RKO (cell line): ENCODE results near the gene MYZAP.
A peak's percentile ranks its signal among the peaks of the same experiment; 100 is the strongest.

Source experiments
- DNase-seq: peaks from one replicate; pipeline ENCODE4 v3.0.0-alpha.2; 2016; ENCODE audit warnings: low spot score

The MYZAP gene

DNA sequence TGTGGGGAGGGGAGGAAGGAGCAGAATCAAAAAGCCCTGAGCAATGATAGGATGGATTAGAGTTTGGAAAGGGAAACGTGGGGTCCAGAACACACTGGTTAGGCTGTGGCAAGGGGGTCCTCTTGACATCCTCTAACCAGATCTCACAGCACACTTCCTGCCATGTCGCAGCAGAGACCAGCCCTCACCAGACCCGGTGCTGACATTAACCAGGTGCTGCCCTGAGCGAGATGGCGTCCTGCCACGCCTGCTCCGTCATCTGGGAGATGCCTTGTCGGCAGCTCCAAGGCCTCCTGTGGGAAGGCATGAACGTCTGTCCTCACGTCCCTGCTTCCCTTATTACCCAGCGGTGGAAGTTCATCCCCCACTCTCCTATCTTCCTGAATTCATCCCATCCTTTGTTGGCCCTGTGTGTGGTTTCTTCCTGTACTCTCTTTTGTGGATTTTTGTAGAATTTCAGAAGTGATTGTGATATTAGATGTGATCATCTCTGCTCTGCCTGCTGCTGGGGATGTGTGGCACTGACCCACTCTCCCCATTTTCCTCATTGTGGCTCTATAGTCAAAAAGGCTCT is 29.4 kb upstream of the MYZAP start:
- DNase-seq, result no peak

DNA sequence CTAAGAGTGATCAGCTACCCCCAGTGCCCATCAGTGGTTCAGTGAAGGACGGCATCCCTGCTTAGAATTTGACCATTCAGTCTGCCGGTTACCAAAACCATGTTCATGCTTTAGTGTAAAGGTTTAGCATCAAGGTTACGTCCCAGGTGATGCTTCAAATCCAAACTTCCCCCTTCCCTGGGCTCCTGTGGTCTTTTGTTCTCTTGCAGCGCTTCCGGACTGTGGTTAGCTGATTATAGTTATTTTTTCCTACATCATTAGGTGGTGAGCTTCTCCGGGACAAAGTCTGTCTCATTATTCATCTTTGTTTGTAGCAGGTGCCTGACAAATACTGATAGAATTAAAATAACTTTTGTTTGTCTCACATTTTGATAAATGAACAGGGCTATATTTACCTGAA is 28.3 kb upstream of the MYZAP start:
- DNase-seq, result no peak

DNA sequence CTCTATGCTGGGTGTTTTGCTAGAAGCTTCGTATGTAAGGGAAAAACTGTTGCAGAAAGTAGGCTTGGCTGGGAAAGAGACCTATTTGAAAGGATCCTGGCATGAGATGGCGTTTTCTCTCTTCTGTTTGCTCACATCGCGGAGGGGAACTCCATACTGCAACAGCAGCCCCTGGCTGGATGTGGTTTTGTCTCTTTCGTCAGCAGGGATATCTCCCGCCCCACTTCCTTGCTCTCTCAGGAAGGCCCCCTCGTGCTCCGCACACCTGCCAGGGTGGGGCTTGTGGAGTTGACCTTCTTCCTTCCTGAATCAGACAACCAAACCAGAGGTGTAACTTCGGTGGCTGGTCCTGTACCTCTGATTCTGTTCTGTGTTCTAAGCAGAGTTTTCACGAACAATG is 26.4 kb upstream of the MYZAP start:
- DNase-seq, result no peak

DNA sequence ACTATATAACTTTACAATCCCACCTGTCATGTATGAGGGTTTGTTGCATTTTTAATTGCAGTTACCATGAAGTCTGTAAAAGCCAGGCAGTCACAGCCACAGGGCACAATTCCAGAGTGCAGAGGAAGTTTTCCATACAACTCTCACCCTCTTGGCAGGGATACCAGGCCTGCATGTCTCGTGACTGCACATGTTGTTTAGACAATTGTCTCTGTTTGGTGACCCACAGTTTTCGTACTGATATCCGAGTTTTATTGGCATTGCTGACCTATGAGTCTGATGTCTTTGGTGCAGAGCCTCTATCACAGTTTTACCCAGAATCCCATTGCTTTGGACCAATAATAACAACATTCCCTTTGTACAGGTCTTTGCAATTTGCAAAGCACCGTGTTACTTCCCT is 24.9 kb upstream of the MYZAP start:
- DNase-seq, result no peak

DNA sequence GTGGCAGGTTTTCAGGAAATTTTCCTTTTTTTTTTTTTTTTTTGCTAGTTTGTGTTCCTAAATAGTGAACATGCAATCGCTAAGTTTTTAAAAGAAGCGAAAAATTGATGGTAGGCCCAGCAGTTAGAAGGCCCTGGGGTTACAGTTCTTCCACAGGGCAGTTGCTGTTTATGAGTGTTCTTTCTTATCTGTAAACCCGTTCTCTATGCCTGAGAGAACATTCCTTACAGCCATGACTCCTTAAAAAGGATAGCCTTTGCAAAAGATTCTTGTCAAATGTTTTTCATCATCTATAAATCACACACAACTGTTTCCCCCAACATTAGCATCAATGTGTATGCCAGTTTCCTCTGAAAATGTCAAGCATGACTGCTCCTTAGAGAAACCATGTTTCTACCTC is 23.8 kb upstream of the MYZAP start:
- DNase-seq, result no peak

DNA sequence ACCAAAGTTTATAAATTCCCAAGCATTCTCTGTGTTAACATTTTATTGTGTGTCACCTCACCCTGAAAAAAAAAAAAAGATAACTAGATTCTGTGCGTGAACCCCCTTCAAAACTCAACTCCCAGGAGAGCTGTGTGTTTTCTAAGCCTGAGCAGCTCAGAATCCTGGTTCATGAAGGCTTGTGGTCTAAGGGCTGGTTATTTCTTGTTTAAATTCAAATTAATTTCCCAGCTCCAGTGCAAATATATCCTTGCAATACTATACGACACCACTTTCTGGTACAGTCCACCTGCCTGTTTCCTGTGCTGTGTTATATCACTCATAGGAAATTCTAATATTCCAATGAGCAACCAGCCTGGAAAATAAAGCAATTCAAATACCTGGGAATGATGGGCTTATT is 23.4 kb upstream of the MYZAP start:
- DNase-seq, result no peak

DNA sequence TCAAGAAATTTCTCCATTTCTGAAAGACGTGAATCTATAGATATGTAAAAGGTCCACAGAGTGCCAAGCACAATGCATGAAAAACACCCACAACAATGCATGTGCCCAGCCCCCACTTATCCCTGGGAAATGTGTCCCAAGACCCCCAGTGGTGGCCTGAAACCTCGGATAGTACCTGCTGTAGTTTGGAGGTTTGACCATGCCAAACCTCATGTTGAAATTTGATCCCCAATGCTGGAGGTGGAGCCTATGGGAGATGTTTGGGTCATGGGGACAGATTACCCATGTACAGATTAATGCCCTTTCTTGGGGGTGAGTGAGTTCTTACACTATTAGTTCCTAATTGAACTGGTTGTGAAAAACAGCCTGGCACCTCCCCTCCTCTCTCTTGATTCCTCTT is 21.4 kb upstream of the MYZAP start:
- DNase-seq, result no peak

DNA sequence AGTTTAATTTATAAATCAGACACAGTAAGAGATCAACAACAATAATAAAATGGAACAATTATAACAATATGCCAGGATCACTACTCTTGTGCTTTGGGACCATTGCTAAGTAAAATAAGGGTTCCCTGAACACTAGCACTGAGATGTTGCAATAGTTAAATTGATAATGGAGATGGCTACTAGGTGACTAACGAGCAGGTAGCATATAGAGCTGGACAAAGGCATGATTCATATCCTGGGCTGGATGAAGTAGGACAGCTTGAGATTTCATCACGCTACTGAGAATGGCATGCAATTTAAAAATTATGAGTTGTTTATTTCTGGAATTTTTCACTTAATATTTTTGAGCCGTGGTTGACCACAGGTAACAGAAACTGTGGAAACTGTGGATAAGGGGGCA is 20.7 kb upstream of the MYZAP start:
- DNase-seq, result peak; percentile 71

DNA sequence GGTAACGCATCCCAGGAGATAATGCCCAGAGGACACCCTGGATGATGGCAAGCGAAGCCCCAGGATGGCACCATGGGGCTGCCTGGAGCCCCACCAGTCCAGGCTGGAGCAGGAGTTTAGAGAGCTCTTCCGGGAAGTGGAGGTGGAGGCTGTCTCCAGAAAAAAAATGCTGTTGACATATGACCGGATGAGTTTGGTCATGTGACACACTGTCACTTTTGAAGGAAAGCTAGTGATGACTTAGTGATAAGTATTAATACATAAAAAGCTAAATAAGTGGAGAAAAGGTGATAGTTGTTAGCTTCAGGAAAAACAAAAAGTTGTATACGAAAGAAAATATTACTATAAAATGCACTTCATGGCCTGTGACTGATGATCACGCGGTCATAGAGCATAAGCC is 20.0 kb upstream of the MYZAP start:
- DNase-seq, result no peak

DNA sequence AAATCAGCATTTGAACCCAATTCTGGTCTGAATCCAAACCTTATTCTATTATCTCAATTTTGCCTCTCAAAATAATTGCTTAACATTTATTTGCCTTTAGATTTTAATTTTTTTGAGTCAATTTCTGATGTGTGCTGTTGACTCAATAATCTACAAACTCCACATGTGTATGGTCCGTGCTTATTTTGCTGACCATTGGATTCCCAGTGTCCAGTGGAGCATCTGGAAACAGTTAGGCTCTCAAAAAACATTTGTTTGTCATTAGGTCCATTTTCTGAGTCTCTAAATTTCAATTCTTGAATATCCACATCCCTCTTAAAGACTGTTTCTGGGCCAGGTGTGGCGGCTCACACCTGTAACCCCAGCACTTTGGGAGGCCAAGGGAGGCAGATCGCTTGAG is 19.2 kb upstream of the MYZAP start:
- DNase-seq, result no peak

DNA sequence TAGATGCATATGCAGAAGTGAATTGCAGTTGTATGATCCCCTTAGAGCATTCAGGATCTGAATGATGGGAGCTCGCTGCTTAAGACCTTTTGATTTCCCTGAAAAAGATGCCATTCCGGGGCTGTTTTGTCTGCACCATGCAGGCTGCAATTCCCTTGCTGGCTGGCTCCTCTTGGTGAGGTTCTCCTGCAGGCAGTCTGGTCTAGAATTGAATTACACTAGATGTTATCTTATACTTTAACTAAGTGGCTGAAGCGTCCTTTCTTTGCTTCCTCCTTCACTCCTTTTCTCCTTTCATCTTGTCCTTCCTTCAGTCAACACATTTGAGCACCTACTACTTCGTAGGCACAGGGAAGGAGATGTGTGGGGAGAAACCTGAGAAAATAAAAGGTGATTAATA is 18.6 kb upstream of the MYZAP start:
- no peak for DNase-seq

DNA sequence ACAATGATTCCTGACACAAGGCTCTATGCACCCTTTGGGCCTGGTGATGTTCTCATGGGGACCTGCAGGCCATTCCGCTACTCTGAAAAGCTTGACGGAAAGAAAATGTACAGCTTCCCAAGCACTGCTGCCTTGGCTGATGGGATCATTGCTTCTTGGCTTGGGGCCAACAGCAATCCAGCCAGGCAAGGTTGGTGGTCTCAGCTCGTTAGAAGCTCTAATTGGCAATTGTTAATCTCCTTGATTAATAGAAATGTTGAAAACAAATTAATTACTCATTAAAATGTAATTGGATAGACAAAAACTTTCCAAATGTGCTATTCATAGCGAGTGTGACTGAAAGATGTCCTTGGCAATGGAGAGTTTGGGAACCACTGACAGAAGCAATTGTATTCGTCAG is 16.3 kb upstream of the MYZAP start:
- DNase-seq, result no peak

DNA sequence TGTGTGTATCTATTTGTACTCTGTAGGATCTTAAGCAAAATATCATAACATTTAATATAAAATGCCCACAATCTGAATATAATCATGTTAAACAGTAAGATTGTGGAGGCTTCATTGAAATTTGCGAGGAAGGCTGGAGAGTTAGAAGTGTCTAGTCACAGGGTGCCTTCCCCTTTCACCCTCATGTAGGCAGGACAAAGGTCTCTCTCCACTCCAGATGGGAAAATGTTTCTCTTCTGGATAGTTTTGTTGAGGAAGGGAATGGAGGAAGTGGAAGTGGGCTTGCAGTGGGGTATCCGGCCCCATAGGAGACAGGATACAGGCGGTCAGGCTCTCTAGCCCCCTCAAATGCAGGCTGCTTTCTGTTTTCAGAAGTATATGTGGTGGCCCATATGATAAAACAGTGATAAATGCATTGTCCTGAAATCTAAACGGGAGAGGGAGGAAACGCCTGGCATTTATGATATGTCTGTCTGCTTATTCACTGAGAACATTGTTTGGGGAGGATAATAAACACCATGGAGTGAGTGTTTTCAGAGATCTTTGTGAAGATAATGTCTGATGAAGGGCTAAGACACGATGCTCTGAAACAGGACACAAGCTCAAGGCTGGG is 13.3 kb upstream of the MYZAP start:
- DNase-seq, result no peak

DNA sequence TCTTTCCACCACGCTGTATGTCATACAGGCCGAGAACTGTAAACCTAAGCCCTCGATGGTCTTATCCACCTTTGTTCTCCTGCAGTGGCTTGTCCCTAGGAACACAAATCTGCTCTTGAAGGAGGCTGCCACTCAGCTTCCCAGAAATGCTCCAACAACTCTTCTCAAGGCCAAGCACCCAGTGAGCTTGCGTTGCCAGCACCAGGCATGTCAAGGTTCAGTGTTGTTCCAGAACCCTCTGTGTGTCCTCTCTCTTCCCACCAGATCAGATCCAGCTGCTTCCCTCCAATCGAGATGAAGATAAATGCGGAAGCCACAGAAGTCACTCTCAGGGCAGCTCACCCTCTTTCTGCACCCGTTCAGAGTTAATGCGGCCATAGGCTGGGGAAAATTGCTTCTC is 11.3 kb upstream of the MYZAP start:
- no peak for DNase-seq

DNA sequence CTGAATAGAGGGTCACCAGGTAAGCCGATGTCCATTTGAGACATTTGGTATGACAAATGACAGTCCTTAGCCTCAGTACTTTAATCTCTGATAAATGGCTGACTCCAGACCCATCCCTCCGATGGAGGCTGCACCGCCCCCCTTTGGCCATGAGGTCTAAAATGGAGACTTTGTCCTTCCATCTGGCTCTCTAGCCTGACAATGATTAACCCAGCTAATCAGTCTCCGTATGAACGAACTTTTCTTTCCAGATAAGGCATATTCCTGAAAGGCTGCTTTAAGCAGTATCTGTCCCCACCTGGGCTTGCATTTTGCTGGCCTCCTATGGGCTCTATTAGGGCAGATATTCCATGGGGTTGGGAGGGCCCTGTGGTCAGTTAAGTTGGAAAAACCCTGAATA is 10.8 kb upstream of the MYZAP start:
- no peak for DNase-seq

DNA sequence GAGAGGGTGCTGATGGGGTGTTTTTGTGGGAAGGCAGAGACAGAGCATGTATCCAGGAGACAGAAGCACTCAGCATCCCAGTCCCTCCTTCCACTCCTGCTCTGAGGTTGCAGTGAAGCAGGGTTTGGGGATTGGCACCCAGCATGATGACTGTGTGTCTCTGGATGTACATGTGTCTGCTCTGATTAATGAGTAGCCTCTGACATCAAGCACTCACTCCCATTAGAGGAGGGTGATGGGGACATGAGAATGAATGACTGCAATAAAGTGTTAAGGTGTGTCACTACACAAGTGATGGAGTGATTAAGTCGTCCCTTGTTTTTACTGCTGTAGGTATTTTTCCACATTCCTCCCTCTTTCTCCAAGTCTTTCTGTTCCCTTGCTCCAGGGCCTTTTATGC is 9.6 kb upstream of the MYZAP start:
- DNase-seq, result no peak

DNA sequence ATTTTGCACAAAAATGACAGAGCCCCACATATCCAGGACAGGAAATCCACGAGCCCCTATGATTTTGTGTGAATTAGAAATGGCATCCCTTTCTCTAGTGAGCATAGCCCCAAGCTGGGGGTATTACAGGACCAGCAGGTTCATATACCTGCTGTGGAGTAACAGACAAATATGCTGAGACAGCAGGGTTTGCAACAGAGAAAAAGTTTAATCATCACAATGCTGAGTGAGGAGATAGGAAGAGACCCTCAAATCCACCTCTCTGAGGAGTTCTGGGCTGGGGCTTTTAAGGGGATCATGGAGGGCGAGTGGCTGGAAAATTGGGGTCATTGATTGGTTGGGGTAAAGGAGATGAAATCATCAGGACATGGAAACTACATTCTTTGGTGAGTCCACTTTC is 8.4 kb upstream of the MYZAP start:
- DNase-seq, result no peak

DNA sequence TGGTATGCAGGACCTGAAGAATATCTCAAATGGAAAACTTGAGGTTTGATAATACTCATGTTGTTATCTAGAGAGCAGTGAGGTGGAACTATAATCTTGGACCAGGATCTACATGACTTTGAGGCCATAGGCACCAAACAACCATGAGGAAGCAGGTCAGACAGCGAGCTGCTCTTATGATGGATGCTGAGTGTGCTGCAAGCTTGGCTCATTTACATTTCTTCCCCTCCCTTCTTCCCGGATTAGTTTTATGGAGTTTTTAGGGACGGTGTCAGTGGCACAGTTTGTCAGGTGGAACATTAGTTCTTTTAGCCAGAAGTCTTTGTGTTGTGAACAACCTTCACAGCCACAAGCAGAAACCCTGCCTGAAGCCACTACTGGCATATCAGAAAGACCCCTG is 8.0 kb upstream of the MYZAP start:
- no peak for DNase-seq

DNA sequence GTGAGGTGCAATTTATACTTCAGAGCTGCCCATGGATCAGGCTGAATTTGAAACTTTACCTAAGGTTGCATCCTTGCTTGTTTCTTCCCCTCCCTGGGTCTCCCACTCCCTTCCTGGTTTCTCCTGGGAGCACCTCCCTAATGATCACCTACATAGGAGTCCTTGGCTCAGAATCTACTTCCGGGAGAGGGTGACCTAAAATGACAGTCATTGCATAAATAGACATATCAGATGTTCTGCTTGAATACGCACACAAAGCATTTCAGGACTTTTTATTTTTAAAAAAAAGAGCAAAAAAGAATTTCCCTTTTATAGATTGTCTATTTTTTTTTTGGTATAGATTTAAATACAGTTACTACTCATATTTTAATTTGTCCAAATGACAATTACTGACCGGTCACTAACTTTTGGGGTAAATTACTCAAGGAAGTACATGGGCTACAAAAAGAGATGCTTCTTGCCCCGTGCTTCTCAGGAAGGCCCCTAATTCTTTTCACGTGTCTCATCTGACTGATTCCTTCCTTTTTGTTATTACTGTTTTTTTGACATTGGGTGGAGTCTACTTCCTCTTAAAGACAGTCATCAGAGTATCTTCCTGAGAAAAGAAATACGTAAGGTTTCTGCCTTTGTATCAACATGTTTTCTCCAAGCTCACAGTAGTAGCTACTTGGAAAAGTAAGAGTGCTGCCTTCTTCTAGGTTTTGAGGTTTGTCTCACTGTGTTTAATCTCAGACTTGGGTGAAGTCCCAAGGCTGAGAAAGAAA is 4.9 kb upstream of the MYZAP start:
- DNase-seq, result no peak

DNA sequence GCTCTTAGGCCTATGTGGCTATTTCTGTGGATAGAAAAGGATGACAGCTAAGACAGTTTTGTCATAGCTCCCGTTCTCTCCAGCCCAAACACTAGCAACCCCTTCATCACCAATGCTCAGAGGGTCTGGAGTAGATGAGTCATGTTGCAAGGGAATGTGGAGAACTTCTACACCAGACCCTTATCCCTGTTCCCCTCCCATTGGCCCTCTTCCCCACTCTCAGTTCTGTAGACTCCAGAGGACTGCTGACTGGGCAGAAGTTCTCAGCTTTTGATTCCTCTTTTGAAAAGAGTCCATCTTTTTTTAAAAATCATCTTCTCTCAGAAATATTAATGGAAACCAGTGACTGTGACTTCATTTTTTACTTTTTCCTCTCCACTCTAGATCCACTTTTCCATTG is 2.4 kb upstream of the MYZAP start:
- DNase-seq, result no peak

DNA sequence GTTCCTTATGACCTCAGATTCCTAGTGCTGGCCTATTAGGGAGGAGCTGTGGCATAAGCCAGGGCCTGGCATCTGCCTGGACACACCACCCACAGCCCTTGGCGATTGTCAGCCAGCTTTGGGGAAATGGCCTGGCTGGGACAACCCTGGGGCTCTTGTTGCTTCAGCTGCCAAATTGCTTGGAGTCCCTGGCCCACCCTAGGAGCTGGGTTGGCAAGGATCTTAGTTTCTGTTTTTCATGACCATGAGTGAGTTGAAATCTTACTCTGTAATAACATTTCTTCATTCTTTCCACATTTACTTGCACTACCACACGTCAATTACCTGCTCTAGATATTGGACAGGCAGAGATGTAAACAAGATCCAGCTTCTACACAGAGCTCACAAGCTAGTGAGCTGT is 1.9 kb upstream of the MYZAP start:
- DNase-seq, result no peak

DNA sequence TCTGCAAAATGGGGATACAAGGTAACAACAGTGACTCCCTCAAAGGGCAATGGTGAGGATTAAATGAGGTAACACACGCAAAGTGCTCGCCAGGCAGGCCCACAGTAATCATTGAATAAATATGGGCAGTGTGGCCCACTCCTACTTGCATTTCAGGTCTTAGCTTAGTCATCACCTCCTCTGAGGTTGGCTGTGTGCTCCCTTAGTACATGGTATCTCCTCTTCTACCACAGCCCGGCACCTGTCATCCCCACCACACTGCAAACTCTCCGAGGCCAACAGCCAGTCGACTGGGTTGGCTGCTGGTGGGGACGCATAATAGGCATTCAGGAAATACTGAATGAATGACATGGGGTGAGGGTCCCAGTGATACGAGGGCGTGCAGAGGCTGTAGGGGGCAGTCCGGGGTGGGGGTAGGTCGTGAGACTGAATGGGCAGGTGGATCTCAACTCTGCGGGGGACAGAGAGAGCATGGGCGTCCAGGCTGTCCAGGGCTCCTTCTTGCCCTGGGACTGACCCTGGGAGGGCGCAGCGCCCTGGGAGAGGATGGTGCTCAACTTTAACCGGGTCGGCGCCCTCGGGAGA is 375 bp upstream of the MYZAP start:
- no peak for DNase-seq

DNA sequence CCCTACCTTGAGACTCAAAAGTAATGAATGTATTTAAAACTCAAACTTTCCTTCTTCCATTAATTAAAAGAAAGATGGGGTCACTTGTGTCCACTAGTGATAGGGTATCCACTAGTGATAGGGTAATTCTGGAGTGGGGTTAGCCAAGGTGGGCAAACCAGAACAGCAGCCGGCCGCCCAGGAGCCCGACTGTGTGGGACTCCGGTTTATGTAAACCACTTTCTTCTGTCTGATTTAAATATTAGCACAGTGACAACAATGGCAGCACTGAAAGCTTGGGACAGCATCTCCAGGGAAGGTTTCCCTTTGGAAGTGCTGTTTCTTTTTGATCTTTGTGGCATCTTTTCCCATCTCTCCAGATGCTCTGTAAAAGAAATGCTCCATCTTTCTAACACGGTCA is 722 bp downstream of the MYZAP start:
- no peak for DNase-seq
